K562 (cell line): Measurements from ENCODE around the gene CDADC1. TPM values are rescaled to one million over a fixed set of nuclear protein-coding genes. Genes with fewer than 3 reads are reported as not detected.

Source experiments
- ATF7 ChIP-seq: fragments of 450-650 bp; IDR thresholded peaks from 2 replicates; pipeline ENCODE4 v1.7.1; 2014; ENCODE audit warnings: mild to moderate bottlenecking, moderate library complexity
- CEBPG ChIP-seq, 3 experiments: fragments of 200-800 bp in 1 of 3; sonication (Bioruptor generic) in 1 of 3; sonication (generic) in 1 of 3; formaldehyde crosslinking in 1 of 3; IDR thresholded peaks in 2 of 3; conservative IDR thresholded peaks in 1 of 3; 2 replicates each; pipeline versions ENCODE4 v1.6.1 to v1.8.0; 2016 to 2022; ENCODE audit warnings: missing compliant biosample characterization in 2 of 3, missing genetic modification characterization in 2 of 3, mild to moderate bottlenecking in 1 of 3, missing genetic modification reagents in 1 of 3
- CREB1 ChIP-seq, 2 experiments: sonication (generic) in 1 of 2; formaldehyde crosslinking in 1 of 2; IDR thresholded peaks; 2 replicates each; pipeline versions ENCODE4 v1.6.1 to v1.8.0; 2012 to 2022; ENCODE audit warnings: inconsistent platforms in 1 of 2, mild to moderate bottlenecking in 1 of 2, missing genetic modification reagents in 1 of 2, moderate library complexity in 1 of 2
- CREM ChIP-seq: IDR thresholded peaks from 2 replicates; pipeline ENCODE4 v1.6.1; 2014; ENCODE audit warnings: antibody characterized with exemption, low read depth
- CXXC5 ChIP-seq: fragments of 250-450 bp; sonication (Bioruptor Pico); IDR thresholded peaks from 2 replicates; pipeline ENCODE4 v1.8.0; 2022; ENCODE audit warnings: inconsistent platforms, mild to moderate bottlenecking, moderate library complexity
- ELF4 ChIP-seq: fragments of 450-650 bp; formaldehyde crosslinking; IDR thresholded peaks from 2 replicates; pipeline ENCODE4 v1.4.0; 2022; ENCODE audit warnings: missing genetic modification characterization
- GATAD2A ChIP-seq: fragments of 450-650 bp; IDR thresholded peaks from 2 replicates; pipeline ENCODE4 v1.6.1; 2017
- IRF2 ChIP-seq: sonication (generic); formaldehyde crosslinking; IDR thresholded peaks from 2 replicates; pipeline ENCODE4 v1.8.1; 2022; ENCODE audit warnings: mild to moderate bottlenecking, missing genetic modification reagents
- KAT7 ChIP-seq: sonication (generic); formaldehyde crosslinking; IDR thresholded peaks from 2 replicates; pipeline ENCODE4 v1.8.0; 2022; ENCODE audit warnings: missing genetic modification reagents, mild to moderate bottlenecking, borderline replicate concordance
- MTA1 ChIP-seq: fragments of 450-650 bp; IDR thresholded peaks from 2 replicates; pipeline ENCODE4 v1.6.1; 2017; ENCODE audit warnings: borderline replicate concordance
- NFYB ChIP-seq: IDR thresholded peaks from 2 replicates; pipeline ENCODE4 v1.6.1; 2011; ENCODE audit warnings: mild to moderate bottlenecking, moderate library complexity; ENCODE audit not compliant: insufficient read length; ENCODE audit errors: extremely low read depth
- NR1H2 ChIP-seq: sonication (generic); formaldehyde crosslinking; IDR thresholded peaks from 2 replicates; pipeline ENCODE4 v1.4.0; 2020; ENCODE audit warnings: mild to moderate bottlenecking, missing genetic modification reagents
- PTRF ChIP-seq: fragments of 450-650 bp; IDR thresholded peaks from 2 replicates; pipeline ENCODE4 v1.6.1; 2016; ENCODE audit warnings: mild to moderate bottlenecking, missing genetic modification characterization, missing compliant biosample characterization
- TAF9B ChIP-seq: fragments of 450-650 bp; IDR thresholded peaks from 2 replicates; pipeline ENCODE4 v1.6.1; 2018; ENCODE audit warnings: mild to moderate bottlenecking; ENCODE audit not compliant: partially characterized antibody
- YY1 ChIP-seq, 3 experiments: IDR thresholded peaks; 2 replicates each; pipeline ENCODE4 v1.6.1; 2011; ENCODE audit warnings: low read length in 2 of 3, mild to moderate bottlenecking in 2 of 3, moderate library complexity in 2 of 3, borderline replicate concordance in 1 of 3, control low read depth in 1 of 3, low read depth in 1 of 3; ENCODE audit not compliant: insufficient read depth in 3 of 3, insufficient replicate concordance in 2 of 3, control insufficient read depth in 1 of 3, insufficient read length in 1 of 3; ENCODE audit errors: extremely low read depth in 1 of 3
- ZBTB5 ChIP-seq: fragments of 450-650 bp; IDR thresholded peaks from 2 replicates; pipeline ENCODE4 v1.6.1; 2017; ENCODE audit warnings: antibody characterized with exemption
- ZSCAN29 ChIP-seq: fragments of 450-650 bp; IDR thresholded peaks from 2 replicates; pipeline ENCODE4 v1.6.1; 2017
- polyA plus RNA-seq, 8 experiments: library from polyadenylated mRNA; depleted of rRNA in 4 of 8; stranded (reverse) in 5 of 8; unstranded in 3 of 8; fragments of >200 nt; fragmentation: Nextera tagmentation in 2 of 8; fragmentation: Illumina TruSeq in 1 of 8; extraction: Ambion mirVana in 2 of 8; extraction: Trizol in 1 of 8; gene quantifications; 2 replicates each; pipeline versions ENCODE4 v1.2.1 to v1.2.3, GENCODE V29; 2011 to 2014; ENCODE audit warnings: inconsistent platforms in 1 of 8, missing spikeins in 1 of 8
- total RNA-seq, 7 experiments: library from RNA; depleted of rRNA in 6 of 7; stranded (reverse); fragments of >200 nt in 6 of 7; fragmentation: Illumina TruSeq in 2 of 7; extraction: Trizol in 2 of 7; gene quantifications; 2 replicates each; pipeline versions ENCODE4 v1.2.1 to v1.2.3, GENCODE V29; 2011 to 2021; ENCODE audit warnings: low replicate concordance in 1 of 7

Gene CDADC1
- total and polyA plus RNA-seq, 9 of the 15 experiments (the other 6 are each of a cell fraction or from before 2014, with no cell fraction given), result 4.1 to 11.8 (median 6.3) TPM

GRCh38 chr13:49247643-49248621 is at the start of gene CDADC1 (continued):
- no peak for TF ChIP-seq KAT7 (CRISPR knock-in tag)
- TF ChIP-seq IRF2 (CRISPR knock-in tag), result no peak
- TF ChIP-seq ELF4 (CRISPR knock-in tag), result no peak
- no peak for TF ChIP-seq NR1H2 (CRISPR knock-in tag)
- peak in 1 of 3 experiments; percentile 66 for TF ChIP-seq YY1 (IDR thresholded peaks at IDR 0.05; ENCODE audit: borderline replicate concordance in 1 of 3, control insufficient read depth in 1 of 3, extremely low read depth in 1 of 3, insufficient read depth in 3 of 3, insufficient read length in 1 of 3, insufficient replicate concordance in 2 of 3, low read depth in 1 of 3, low read length in 2 of 3)
- TF ChIP-seq ZBTB5, result no peak
- no peak for TF ChIP-seq TAF9B
- no peak for TF ChIP-seq PTRF (tag)
- no peak for TF ChIP-seq ZSCAN29
- TF ChIP-seq ATF7, result peak; percentile 98
- TF ChIP-seq CREM, result peak; percentile 99
- TF ChIP-seq CEBPG (CRISPR knock-in tag; IDR thresholded peaks at IDR 0.05), result peak; percentile 31; the same call in 1 of the 2 replicates
- no peak for TF ChIP-seq CEBPG (tag; conservative IDR thresholded peaks at IDR 0.05 in 1 of 2, IDR thresholded peaks at IDR 0.05 in 1 of 2)
- no peak for TF ChIP-seq NFYB
- TF ChIP-seq CREB1 (IDR thresholded peaks at IDR 0.05), result peak; percentile 97
- peak; percentile 98 for TF ChIP-seq CREB1 (CRISPR knock-in tag; IDR thresholded peaks at IDR 0.05)
- TF ChIP-seq GATAD2A, result no peak
- peak; percentile 98 for TF ChIP-seq MTA1
- peak; percentile 56 for TF ChIP-seq CXXC5
